GM23338 (cell line): Measurements from ENCODE around the gene WFDC10A. TPM values are rescaled to one million over a fixed set of nuclear protein-coding genes. Genes with fewer than 3 reads are reported as not detected.
"Not testable (repeated sequence)": the region's sequence is repeated elsewhere in the genome, so short reads cannot be mapped to it uniquely, and the experiment has no call there.

Experiments used
- ATAC-seq: fragments of 200-7000 bp; cut with Tn5 transposase; 3 replicates; pipeline ENCODE4 v1.9.1; 2020
- DNase-seq: peaks from one replicate; pipeline ENCODE4 v3.0.0-alpha.2; 2015; ENCODE audit warnings: low spot score
- H2AFZ ChIP-seq: fragments of 200-600 bp; sonication (generic); 2 replicates; pipeline ENCODE4 v1.8.0; 2016; ENCODE audit warnings: antibody characterized with exemption, mild to moderate bottlenecking, moderate library complexity
- H3F3A ChIP-seq: fragments of 200-600 bp; sonication (generic); replicated peaks from 2 replicates; pipeline ENCODE4 v1.8.0; 2017; ENCODE audit warnings: antibody characterized with exemption, mixed run types, low read depth
- H3K27ac ChIP-seq: fragments of 200-600 bp; sonication (generic); 2 replicates; pipeline ENCODE4 v1.6.1; 2016; ENCODE audit warnings: low read depth
- H3K27me3 ChIP-seq: fragments of 200-600 bp; sonication (generic); 2 replicates; pipeline ENCODE4 v1.8.0; 2016; ENCODE audit warnings: mild to moderate bottlenecking, mixed run types, moderate library complexity; ENCODE audit not compliant: insufficient read depth
- H3K36me3 ChIP-seq: fragments of 200-600 bp; sonication (generic); 2 replicates; pipeline ENCODE4 v1.8.0; 2016; ENCODE audit warnings: mild to moderate bottlenecking; ENCODE audit not compliant: insufficient read depth
- H3K4me1 ChIP-seq: fragments of 200-600 bp; sonication (generic); 2 replicates; pipeline ENCODE4 v1.8.0; 2016; ENCODE audit warnings: mild to moderate bottlenecking, moderate library complexity; ENCODE audit not compliant: insufficient read depth
- H3K4me2 ChIP-seq: fragments of 200-600 bp; sonication (generic); 2 replicates; pipeline ENCODE4 v1.7.1; 2017; ENCODE audit warnings: mixed run types
- H3K4me3 ChIP-seq: fragments of 200-600 bp; sonication (generic); 2 replicates; pipeline ENCODE4 v1.6.1; 2016; ENCODE audit warnings: mixed run types
- H3K79me2 ChIP-seq: fragments of 200-600 bp; sonication (generic); replicated peaks from 2 replicates; pipeline ENCODE4 v1.8.0; 2017; ENCODE audit warnings: mild to moderate bottlenecking; ENCODE audit not compliant: insufficient read depth
- H3K9me2 ChIP-seq: fragments of 200-600 bp; sonication (generic); 2 replicates; pipeline ENCODE4 v1.8.0; 2017; ENCODE audit not compliant: insufficient read depth
- H4K20me1 ChIP-seq: fragments of 200-600 bp; sonication (generic); replicated peaks from 2 replicates; pipeline ENCODE4 v1.8.0; 2017; ENCODE audit warnings: mild to moderate bottlenecking; ENCODE audit not compliant: insufficient read depth
- H3K27ac Mint-ChIP-seq: 2 replicates; pipeline ENCODE4 v1.8.0; 2020; ENCODE audit warnings: inconsistent platforms, mild to moderate bottlenecking, moderate library complexity, mixed read lengths
- H3K27me3 Mint-ChIP-seq: 3 replicates; pipeline ENCODE4 v1.8.0; 2022; ENCODE audit warnings: low read depth, mild to moderate bottlenecking, moderate library complexity, mixed read lengths, inconsistent platforms; ENCODE audit not compliant: insufficient read depth, poor library complexity
- H3K36me3 Mint-ChIP-seq: 3 replicates; pipeline ENCODE4 v1.8.0; 2021; ENCODE audit warnings: low read depth, mild to moderate bottlenecking, inconsistent platforms, moderate library complexity, mixed read lengths
- H3K4me1 Mint-ChIP-seq: 3 replicates; pipeline ENCODE4 v1.8.0; 2020; ENCODE audit warnings: mild to moderate bottlenecking, inconsistent platforms, mixed read lengths
- H3K4me3 Mint-ChIP-seq: 3 replicates; pipeline ENCODE4 v1.8.0; 2021; ENCODE audit warnings: moderate library complexity, mild to moderate bottlenecking, inconsistent platforms, mixed read lengths
- H3K9me3 Mint-ChIP-seq: 3 replicates; pipeline ENCODE4 v1.8.0; 2020; ENCODE audit warnings: moderate library complexity, mild to moderate bottlenecking, inconsistent platforms, mixed read lengths
- CREB1 ChIP-seq: fragments of 250-450 bp; sonication (Bioruptor Pico); IDR thresholded peaks from 2 replicates; pipeline ENCODE4 v1.5.0; 2020; ENCODE audit warnings: low read depth, mild to moderate bottlenecking, moderate library complexity
- EZH2 ChIP-seq: fragments of 200-600 bp; sonication (generic); IDR thresholded peaks from one replicate; pipeline ENCODE4 v1.8.0; 2017; ENCODE audit warnings: antibody characterized with exemption, mild to moderate bottlenecking, low read depth; ENCODE audit not compliant: unreplicated experiment
- POLR2AphosphoS5 ChIP-seq: IDR thresholded peaks from 2 replicates; pipeline ENCODE4 v1.6.1; 2016; ENCODE audit warnings: antibody characterized with exemption, low read depth
- STAT1 ChIP-seq: IDR thresholded peaks from one replicate; pipeline ENCODE4 v1.6.1; 2016; ENCODE audit warnings: antibody characterized with exemption; ENCODE audit not compliant: unreplicated experiment
- ZNF114 ChIP-seq: fragments of 250-450 bp; sonication (Bioruptor Pico); IDR thresholded peaks from 2 replicates; pipeline ENCODE4 v1.5.0; 2020; ENCODE audit warnings: mild to moderate bottlenecking, moderate library complexity
- polyA plus RNA-seq: library from polyadenylated mRNA; unstranded; fragments of >200 nt; fragmentation: Nextera tagmentation; extraction: Ambion mirVana; gene quantifications from 2 replicates; pipeline ENCODE4 v1.2.1, GENCODE V29; 2016
- total RNA-seq: library from RNA; depleted of rRNA; stranded (reverse); fragments of >200 nt; shearing (Covaris generic); gene quantifications from 2 replicates; pipeline ENCODE4 v1.2.3, GENCODE V29; 2014
- TF ChIP-seq, protein P1 (sequence below): fragments of 250-450 bp; sonication (Bioruptor Pico); IDR thresholded peaks from 2 replicates; pipeline ENCODE4 v1.5.0; 2020; ENCODE audit warnings: mild to moderate bottlenecking, moderate library complexity
- TF ChIP-seq, protein P2 (sequence below), 2 experiments: fragments of 200-600 bp in 1 of 2; sonication (generic) in 1 of 2; conservative IDR thresholded peaks; 2 replicates each; pipeline versions ENCODE4 v1.5.1 to v1.6.1; 2016 to 2017; ENCODE audit warnings: antibody characterized with exemption in 2 of 2, low read depth in 2 of 2, mild to moderate bottlenecking in 2 of 2, moderate library complexity in 1 of 2

Gene WFDC10A
- total and polyA plus RNA-seq, 2 experiments from 2014 or later: not detected

GRCh38 chr20:45639687-45640086, 10.1 kb downstream of the WFDC10A start (continued):
- TF ChIP-seq EZH2: no peak

- not testable (repeated sequence) for H3K79me2 ChIP-seq, H3F3A ChIP-seq, H2AFZ ChIP-seq, H3K27ac Mint-ChIP-seq, H3K27me3 Mint-ChIP-seq, H3K27me3 ChIP-seq, H3K4me1 ChIP-seq, H3K4me3 ChIP-seq, H3K36me3 ChIP-seq, H3K36me3 Mint-ChIP-seq, H4K20me1 ChIP-seq, H3K4me3 Mint-ChIP-seq, H3K27ac ChIP-seq, H3K4me1 Mint-ChIP-seq, DNase-seq, H3K4me2 ChIP-seq, H3K9me3 Mint-ChIP-seq, ATAC-seq, H3K9me2 ChIP-seq
Measured at GRCh38 chr20:45641076-45641475, 11.5 kb downstream of the WFDC10A start.

DNA sequence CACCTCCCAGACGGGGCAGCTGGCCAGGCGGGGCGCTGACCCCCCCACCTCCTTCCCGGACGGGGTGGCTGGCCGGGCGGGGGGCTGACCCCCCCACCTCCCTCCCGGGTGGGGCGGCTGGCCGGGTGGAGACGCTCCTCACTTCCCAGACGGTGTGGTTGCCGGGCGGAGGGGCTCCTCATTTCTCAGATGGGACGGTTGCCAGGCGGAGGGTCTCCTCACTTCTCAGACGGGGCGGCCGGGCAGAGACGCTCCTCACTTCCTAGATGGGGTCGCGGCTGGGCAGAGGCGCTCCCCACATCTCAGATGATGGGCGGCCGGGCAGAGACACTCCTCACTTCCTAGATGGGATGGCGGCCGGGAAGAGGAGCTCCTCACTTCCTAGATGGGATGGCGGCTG, 16.3 kb downstream of the WFDC10A start:
- peaks cover 15% of the 10 kb centered on the region; the same call in 1 of the 2 replicates for H3K9me2 ChIP-seq
- H3K27ac Mint-ChIP-seq, H3K27me3 ChIP-seq, H3K27me3 Mint-ChIP-seq, H3K4me1 Mint-ChIP-seq, H3K4me2 ChIP-seq, H3K36me3 ChIP-seq, H3K79me2 ChIP-seq, ATAC-seq, H3K4me3 Mint-ChIP-seq, H3F3A ChIP-seq, H3K4me1 ChIP-seq, DNase-seq, H3K4me3 ChIP-seq, H3K27ac ChIP-seq, H4K20me1 ChIP-seq, H2AFZ ChIP-seq: not testable (repeated sequence)
- Mint-ChIP-seq H3K36me3 (peaks cover 14% of the 10 kb centered on the region), H3K9me3 (peaks cover 30% of the 10 kb centered on the region)

DNA sequence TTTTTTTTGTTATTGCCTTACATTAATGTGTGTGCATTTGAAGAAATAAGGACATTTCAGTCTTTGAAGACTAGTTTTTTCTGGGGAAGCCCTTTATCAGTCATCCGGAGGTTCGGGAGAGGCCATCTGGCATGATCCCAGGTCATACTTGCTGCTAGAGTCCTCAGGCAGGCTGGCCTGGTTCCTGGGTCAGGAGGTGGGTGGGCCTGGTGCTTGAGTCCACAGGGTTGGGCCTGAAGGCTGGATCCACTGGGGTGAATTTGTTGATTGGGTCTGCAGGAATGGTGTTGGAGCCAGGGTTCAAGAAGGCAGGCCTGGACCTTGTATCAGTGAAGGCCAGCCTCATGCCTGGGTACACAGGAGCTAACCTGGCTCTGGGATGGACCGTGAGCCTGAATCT, 17.3 kb downstream of the WFDC10A start:
- Histone ChIP-seq H3K36me3 (no peaks in the 10 kb centered on the region), H3K27me3 (no peaks in the 10 kb centered on the region), H2AFZ (no peak overlapping the region), H3K9me2 (peaks cover 15% of the 10 kb centered on the region; the same call in 1 of the 2 replicates), H3K27ac (no peak overlapping the region), H3K4me3 (no peak overlapping the region), H4K20me1 (no peaks in the 10 kb centered on the region), H3K4me2 (no peak overlapping the region), H3K79me2 (no peaks in the 10 kb centered on the region), H3F3A (no peaks in the 10 kb centered on the region), H3K4me1 (no peaks in the 10 kb centered on the region)
- ATAC-seq (no peak), DNase-seq (no peak)
- Mint-ChIP-seq H3K36me3 (peaks cover 23% of the 10 kb centered on the region), H3K4me3 (no peak overlapping the region), H3K27ac (no peak overlapping the region), H3K27me3 (peaks cover 4% of the 10 kb centered on the region), H3K9me3 (peaks cover 40% of the 10 kb centered on the region), H3K4me1 (peaks cover 10% of the 10 kb centered on the region; the same call in 2 of the 3 replicates)
- TF ChIP-seq ZNF114 (CRISPR knock-in tag) (no peak), EZH2 (no peak), POLR2AphosphoS5 (no peak), CREB1 (CRISPR knock-in tag) (no peak), STAT1 (no peak)
- TF ChIP-seq, protein P1, sequence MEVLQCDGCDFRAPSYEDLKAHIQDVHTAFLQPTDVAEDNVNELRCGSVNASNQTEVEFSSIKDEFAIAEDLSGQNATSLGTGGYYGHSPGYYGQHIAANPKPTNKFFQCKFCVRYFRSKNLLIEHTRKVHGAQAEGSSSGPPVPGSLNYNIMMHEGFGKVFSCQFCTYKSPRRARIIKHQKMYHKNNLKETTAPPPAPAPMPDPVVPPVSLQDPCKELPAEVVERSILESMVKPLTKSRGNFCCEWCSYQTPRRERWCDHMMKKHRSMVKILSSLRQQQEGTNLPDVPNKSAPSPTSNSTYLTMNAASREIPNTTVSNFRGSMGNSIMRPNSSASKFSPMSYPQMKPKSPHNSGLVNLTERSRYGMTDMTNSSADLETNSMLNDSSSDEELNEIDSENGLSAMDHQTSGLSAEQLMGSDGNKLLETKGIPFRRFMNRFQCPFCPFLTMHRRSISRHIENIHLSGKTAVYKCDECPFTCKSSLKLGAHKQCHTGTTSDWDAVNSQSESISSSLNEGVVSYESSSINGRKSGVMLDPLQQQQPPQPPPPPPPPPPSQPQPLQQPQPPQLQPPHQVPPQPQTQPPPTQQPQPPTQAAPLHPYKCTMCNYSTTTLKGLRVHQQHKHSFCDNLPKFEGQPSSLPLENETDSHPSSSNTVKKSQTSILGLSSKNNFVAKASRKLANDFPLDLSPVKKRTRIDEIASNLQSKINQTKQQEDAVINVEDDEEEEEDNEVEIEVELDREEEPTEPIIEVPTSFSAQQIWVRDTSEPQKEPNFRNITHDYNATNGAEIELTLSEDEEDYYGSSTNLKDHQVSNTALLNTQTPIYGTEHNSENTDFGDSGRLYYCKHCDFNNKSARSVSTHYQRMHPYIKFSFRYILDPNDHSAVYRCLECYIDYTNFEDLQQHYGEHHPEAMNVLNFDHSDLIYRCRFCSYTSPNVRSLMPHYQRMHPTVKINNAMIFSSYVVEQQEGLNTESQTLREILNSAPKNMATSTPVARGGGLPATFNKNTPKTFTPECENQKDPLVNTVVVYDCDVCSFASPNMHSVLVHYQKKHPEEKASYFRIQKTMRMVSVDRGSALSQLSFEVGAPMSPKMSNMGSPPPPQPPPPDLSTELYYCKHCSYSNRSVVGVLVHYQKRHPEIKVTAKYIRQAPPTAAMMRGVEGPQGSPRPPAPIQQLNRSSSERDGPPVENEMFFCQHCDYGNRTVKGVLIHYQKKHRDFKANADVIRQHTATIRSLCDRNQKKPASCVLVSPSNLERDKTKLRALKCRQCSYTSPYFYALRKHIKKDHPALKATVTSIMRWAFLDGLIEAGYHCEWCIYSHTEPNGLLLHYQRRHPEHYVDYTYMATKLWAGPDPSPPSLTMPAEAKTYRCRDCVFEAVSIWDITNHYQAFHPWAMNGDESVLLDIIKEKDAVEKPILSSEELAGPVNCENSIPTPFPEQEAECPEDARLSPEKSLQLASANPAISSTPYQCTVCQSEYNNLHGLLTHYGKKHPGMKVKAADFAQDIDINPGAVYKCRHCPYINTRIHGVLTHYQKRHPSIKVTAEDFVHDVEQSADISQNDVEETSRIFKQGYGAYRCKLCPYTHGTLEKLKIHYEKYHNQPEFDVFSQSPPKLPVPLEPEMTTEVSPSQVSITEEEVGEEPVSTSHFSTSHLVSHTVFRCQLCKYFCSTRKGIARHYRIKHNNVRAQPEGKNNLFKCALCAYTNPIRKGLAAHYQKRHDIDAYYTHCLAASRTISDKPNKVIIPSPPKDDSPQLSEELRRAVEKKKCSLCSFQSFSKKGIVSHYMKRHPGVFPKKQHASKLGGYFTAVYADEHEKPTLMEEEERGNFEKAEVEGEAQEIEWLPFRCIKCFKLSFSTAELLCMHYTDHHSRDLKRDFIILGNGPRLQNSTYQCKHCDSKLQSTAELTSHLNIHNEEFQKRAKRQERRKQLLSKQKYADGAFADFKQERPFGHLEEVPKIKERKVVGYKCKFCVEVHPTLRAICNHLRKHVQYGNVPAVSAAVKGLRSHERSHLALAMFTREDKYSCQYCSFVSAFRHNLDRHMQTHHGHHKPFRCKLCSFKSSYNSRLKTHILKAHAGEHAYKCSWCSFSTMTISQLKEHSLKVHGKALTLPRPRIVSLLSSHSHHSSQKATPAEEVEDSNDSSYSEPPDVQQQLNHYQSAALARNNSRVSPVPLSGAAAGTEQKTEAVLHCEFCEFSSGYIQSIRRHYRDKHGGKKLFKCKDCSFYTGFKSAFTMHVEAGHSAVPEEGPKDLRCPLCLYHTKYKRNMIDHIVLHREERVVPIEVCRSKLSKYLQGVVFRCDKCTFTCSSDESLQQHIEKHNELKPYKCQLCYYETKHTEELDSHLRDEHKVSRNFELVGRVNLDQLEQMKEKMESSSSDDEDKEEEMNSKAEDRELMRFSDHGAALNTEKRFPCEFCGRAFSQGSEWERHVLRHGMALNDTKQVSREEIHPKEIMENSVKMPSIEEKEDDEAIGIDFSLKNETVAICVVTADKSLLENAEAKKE (CRISPR knock-in tag): no peak
- TF ChIP-seq, protein P2, sequence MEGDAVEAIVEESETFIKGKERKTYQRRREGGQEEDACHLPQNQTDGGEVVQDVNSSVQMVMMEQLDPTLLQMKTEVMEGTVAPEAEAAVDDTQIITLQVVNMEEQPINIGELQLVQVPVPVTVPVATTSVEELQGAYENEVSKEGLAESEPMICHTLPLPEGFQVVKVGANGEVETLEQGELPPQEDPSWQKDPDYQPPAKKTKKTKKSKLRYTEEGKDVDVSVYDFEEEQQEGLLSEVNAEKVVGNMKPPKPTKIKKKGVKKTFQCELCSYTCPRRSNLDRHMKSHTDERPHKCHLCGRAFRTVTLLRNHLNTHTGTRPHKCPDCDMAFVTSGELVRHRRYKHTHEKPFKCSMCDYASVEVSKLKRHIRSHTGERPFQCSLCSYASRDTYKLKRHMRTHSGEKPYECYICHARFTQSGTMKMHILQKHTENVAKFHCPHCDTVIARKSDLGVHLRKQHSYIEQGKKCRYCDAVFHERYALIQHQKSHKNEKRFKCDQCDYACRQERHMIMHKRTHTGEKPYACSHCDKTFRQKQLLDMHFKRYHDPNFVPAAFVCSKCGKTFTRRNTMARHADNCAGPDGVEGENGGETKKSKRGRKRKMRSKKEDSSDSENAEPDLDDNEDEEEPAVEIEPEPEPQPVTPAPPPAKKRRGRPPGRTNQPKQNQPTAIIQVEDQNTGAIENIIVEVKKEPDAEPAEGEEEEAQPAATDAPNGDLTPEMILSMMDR (conservative IDR thresholded peaks at IDR 0.05; ENCODE audit: low read depth in 2 of 2): no peak
